ENCODE data around the gene OR6A2.
A peak's percentile ranks its signal among the peaks of the same experiment; 100 is the strongest.
"Not testable (repeated sequence)": the region's sequence is repeated elsewhere in the genome, so short reads cannot be mapped to it uniquely, and the experiment has no call there.

OR6A2 gene
- 0 reads per million in 4 donors for total RNA-seq

- no peak for DNase-seq
These were observed at the start of gene OR6A2 for GRCh38 chr11:6799402-6799801. Gene OR6A2, minus strand, starts transcription at chr11:6799689. Its CDS starts 3,981 bp downstream, at chr11:6795708.

GRCh38 chr11:6845383-6845782, 45.9 kb upstream of the OR6A2 start, which contains the start of gene OR10A5:
Gene OR10A5, plus strand, starts transcription at chr11:6845683. Its CDS starts 0 bp downstream, at chr11:6845683.
- no peak for DNase-seq

GRCh38 chr11:6844356-6844755, 44.9 kb upstream of the OR6A2 start:
- no peak for DNase-seq

DNA sequence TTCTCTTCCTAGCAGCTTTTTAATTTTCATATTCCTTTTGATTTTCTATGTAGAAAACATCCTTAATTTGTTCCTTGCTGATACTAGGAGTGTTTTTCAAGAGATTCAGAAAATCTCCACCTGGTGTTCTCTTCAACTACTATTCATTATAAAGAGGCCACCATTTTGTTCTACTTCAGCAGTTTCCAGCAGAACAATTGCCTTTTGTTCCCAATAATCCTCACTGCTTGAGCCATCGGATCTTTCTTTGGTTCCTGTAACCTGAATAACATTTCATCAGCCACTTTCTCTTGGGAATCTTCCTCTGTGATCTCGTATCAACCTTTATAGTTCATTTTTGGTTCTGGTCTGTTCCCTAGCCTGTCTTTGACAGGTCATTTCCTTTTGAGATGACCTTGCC, 44.2 kb upstream of the OR6A2 start:
- no peak for DNase-seq

DNA sequence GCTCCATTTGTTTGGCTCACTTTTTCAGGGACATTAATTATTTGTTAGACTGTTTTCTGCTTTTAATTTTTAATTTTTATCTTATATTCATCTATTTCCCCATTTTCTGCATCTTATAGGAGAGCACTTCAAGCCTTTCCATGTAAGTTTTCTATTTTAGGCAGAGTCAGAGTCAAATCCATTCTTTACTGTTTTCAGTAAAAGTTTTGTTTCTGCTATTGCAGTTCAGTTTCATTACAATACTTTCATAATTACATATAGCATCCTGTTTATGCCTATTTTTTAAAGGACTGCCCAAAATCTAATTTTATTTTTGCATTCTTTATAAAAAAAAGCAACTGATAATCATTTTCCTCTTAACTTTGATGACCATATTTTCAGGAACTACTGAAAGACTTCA, 42.2 kb upstream of the OR6A2 start:
- DNase-seq, result peak in 1 of 5 donors; percentile 7

- no peak for DNase-seq
These were observed 34.5 kb upstream of the OR6A2 start for GRCh38 chr11:6834021-6834420.

DNA sequence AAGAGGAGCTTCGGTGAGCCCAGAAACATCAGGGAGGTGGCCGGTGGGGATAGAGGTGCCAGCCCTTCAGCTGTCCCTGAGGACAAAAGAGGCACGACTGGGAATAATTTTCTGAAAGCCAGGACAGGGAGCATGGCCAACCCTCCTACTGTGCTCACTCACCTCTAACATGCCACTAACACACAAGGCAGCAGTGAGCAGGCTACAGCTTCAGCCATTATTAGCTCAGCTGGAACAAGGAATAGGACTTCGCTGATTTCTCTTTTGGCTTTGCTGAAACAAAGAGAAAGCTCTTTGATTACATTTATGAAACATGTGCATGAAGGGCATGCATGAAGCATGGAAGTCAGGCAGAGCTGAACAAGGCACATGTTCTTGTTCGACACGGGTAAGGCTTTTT, 33.9 kb upstream of the OR6A2 start:
- DNase-seq, result no peak

DNA sequence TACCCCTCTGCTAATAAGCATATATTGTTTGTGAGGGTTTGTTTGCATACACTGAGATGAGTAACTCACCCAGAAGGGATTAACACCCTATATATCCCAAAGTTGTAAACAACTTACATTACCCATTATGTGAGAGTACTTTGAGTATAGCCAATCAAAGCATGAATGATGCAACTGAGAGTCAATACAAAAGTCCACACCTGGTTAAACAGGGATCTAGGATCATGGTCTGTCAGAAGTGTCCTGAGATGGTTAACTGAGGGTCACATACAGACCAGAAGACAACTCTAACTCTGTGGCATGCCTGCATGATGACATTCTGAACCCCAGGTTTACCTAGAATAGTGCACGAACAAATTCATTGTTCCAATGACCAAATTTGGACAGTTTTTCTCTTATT, 28.6 kb upstream of the OR6A2 start:
- DNase-seq, result no peak

GRCh38 chr11:6825231-6825744, 25.8 kb upstream of the OR6A2 start:
- DNase-seq, result no peak

DNA sequence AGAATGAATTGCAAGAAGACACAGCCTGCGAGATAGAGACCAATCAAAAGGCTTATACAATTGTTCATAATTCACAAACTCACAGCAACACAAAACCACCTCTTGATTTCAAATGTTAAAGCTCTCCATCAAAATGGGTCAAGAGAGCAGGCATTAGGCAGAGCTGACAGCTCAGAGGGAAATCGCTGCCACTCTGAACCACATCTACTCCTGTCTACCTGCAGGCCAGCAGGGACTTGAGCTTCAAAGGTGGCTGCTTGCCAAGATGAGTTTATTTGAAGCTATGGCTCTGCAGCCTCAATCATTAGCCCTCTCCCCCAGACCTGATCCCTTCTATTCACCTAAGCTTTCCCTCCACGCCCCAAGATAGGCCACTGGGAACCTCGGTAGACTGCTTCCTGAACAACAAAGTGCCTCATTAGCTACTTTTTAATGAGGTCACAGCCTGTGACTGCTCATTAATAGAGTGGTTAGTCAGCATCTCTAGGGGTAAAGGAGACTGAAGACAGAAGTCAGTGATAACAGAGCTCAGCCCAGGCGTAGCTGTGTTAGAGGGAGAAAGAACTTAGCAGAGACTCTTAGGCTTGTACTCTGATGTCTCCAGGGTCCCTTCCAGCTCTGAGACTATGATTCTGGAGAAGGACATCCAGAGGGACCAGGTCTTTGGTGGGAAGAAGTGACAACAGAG, 24.8 kb upstream of the OR6A2 start:
- DNase-seq, result no peak

DNA sequence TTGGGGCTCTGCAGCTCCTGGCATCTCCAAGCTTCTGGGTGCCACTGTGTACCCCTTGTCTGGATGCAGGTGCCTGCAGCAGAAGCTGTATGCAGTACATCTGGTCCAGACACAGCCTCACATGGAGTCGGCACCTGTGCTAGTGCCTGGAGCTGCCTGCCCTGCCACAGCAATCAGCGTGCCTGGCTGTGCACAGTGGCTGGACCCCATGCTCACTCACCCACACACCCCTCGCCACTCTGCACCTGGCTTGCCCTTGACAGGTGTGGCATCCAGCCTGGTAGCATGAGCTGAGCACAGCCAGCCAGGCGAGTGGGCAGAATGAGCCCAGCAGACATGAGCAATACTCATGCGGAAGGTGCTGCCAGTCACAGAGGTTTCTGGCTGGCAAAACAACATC, 19.5 kb upstream of the OR6A2 start:
- no peak for DNase-seq

DNA sequence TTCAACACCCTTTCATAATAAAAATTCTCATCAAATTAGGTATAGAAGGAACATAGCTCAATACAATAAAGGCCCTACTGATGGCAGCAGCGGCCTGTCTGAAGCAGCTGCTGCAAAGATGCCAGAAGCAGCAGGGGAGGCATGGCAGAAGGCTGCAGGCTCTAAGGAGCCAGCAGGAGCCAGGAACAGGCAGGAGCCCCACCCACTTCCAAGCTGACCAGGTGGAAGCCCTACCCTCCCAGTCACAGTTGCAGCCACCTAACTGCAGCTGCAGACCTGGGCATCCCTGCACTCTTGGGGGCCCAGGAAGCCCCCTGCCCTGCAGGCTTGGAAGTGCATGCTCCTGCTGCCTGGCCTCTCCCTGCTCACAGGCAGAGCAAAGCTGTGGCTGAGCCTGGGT, 18.2 kb upstream of the OR6A2 start:
- no peak for DNase-seq

GRCh38 chr11:6813656-6814055, 14.2 kb upstream of the OR6A2 start:
- no peak for DNase-seq

DNA sequence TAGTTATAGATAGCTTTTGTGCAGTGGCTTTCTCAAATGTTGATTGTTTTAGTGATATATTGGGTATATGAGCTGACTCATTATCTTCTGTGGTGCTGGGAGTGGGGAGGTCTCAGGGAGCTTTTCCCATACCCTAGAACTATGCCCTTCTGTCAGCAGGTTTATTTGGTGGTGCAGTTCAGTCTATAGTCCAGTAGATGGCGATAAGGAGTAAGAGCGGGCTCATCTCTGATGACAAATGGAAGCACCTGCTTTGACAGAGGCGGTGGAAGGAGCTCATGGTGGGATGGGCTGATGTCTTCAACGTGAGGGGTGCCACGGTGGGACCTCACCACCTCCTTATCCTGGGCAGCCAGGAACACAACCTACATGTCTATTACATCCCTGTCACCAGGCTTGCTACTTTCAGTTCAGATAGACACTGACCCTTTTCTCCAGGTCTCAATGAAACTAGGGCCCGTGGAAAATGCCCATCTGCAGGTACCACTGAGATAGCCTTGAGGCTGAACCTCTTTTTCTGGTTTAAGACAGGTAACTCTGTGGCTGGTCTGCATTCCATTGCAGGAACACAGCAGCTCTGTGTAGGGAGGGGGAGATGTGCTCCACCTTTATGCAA, 13.0 kb upstream of the OR6A2 start:
- DNase-seq, result peak in 3 of 5 donors; percentile 6 to 44 (median 17)

DNA sequence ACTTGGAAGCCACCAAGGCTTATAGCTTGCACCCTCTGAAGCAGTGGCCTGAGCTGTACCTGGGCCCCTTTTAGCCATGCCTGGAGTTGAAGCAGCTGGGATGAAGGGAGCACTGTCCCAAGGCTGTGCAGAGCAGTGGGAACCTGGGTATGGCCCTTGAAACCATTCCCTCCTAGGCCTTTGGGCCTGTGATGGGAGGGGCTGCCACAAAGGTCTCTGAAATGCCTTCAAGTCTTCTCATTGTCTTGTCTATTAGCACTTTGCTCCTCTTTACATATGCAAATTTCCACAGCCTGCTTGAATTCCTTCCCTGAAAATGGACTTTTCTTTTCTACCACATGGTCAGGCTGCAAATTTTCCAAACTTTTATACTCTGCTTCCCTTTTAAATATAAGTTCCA, 1.6 kb upstream of the OR6A2 start:
- not testable (repeated sequence) for DNase-seq

DNA sequence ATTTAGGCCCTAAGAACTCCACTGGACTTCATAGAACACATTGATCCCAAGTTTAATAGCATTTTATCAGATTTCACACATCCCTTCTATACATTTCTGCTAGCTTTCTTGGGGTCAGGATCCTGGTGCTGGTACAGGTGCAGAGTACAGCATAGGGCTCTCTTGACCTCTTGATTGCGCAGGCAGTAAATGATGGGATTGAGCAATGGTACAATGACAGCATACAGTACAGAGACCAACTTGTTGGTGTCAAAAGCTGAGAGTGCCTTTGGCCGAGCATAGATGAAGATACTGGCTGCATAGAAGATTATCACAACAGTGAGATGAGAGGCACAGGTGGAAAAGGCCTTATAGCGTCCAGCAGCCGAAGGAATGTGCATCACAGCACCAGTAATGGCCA, 4.8 kb downstream of the OR6A2 start:
- no peak for DNase-seq

DNA sequence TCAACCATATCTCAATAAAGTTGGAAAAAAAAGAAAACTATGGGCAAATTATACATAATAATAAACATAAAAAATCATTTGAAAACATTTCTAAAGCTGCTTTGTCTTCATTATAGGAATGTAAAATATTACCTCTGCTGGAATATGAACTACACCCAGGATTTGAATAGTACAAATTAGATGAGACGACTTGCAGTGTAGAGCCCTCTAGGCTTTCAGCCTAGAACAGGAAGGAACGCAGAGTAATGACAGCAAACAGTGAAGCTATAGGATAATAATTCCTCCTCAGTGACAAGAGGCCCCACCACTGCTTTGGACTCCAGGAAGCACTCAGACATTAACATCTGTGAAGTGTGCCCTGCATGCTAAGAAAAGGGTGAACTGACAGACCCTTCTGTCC, 8.9 kb downstream of the OR6A2 start:
- DNase-seq, result no peak

DNA sequence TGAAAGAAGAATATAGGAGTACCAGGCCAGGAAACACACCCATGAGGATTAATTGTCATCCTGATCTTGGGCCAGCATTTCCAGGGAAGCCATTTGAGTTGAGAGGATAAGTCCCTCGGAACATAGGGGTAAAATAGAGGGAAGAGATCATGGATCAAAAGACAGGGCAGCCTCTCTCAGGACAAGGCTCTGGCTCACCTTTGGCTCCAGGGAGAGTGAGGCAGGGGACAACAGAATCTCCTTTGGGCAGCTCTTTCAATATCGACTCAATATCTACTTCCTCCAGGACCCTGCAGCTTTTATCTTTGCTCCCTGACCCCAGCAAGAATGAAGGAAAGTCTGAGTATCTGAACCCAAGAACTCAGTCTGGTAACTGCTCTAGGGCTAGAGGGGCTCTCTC, 16.8 kb downstream of the OR6A2 start, which contains the start of gene OR2AG1:
TSS of gene OR2AG1 (plus strand) at position 301 of the 400 bp plus-strand sequence. CDS start 2,018 bp downstream, outside the sequence.
- no peak for DNase-seq

- no peak for DNase-seq
These were observed 18.7 kb downstream of the OR6A2 start for GRCh38 chr11:6780829-6781228.

DNA sequence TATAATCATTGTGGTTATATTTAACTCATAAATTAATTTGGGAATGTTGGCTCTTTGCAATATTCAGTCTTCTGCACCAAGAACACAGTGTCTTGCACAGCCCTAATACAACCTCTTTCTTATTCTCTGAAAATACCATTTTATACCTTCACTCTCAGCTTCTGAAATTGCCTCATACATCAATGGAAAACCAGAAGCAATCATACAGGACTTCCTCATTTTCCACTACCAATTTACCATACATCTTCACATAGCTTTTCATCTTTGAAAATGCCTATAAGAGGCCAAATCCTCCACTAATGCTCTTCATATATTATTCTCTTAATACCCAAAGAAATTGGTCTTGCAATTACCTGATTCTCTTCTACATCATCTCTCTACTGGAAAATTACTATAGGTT, 21.0 kb downstream of the OR6A2 start:
- no peak for DNase-seq

DNA sequence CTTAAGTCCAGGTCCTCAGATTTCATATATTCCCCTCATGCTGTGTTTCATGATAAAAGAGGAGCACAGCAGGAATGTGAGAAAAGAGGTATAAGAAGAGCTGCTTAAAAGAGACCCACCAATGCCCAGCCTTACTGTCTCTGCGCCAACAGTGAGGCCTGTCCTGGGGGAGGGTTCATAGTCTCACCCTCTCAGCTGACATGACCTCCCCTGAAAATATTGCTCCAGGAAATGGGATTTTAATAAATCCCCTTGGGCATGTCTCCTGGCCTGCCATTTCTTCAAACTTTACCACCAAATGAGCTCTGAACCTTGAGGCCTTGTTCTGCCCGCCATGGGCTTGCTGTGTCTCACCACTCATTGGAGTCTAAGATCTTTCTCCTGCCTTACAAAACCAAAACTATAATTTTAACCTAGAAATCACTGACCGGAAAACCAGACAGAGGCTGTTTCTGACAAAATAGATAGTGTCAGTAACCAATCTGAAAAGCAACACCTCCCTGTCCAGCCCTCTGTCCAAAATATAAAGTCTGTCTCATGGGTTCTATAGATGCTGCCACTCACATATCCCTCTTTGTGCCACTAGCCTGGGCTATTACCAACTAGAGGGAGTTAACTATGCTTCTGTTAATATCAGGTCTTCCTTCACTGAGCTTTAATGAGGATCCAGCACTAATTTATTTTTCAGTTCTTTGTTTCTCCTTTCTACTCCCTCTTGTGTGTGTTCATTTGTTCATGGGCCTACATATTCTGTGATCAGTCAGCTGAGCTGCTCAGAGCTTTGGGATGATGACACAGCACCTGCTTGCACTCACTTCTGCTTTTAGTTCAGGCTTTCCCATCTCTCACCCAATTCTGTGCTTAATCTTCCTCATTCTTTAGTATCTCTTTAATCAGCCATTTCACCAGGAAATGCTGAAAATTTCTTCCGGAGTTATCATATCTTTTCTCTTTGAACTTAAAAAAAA, 27.3 kb downstream of the OR6A2 start, which contains the start of gene OR2AG2:
TSS of gene OR2AG2 (minus strand) at position 51 of the 968 bp plus-strand sequence. CDS start 3,019 bp downstream, outside the sequence.
- DNase-seq, result no peak

DNA sequence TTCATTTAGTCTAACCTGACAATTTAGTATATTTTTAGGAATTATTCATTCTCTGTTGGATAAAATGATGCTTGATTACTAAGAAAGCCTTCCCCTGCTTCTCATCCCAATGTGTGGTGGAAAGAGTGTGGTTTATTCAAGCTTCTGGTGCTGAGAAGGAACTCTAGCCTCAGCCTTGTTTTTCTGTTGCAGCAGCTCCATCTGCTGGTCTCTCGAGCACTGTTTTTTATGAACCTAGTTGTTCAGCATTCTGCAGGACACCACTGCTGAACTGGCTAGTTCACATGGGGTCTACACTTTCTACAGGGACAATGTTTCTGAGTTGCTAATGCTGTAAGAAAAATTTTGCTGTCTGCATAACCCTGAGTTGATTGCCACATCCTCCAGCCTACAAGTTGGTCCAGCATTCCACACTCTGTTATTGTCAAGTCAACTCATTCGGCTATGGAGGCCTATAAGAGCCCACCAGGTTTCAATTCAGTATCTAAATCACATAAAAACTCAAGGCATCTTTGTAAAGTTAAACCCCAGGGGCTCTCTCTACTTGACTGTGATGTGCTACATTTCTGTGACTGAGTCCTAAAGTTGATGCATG, 42.0 kb downstream of the OR6A2 start:
- peak in 4 of 5 donors; percentile 32 to 58 (median 43) for DNase-seq
